Retinal pigment epithelial cell (primary cell): ENCODE data around the gene TMEM126A.

Experiments used
- DNase-seq: peaks from one replicate; pipeline ENCODE4 v3.0.0-alpha.2; 2010; ENCODE audit warnings: low read depth
- H3K4me3 ChIP-seq: 2 replicates; pipeline ENCODE4 v1.5.1; 2011; ENCODE audit warnings: mild to moderate bottlenecking, low read length, control low read depth, moderate library complexity
- CTCF ChIP-seq: conservative IDR thresholded peaks from 2 replicates; pipeline ENCODE4 v1.5.1; 2011; ENCODE audit warnings: low read depth, low read length, control low read depth, inconsistent platforms

Gene TMEM126A

GRCh38 chr11:85685125-85685819 is 37.5 kb downstream of the TMEM126A start:
- DNase-seq = no peak
- no peak for TF ChIP-seq CTCF
- H3K4me3 ChIP-seq = no peak overlapping the region

- no peak within 1 kb of the TSS for H3K4me3 ChIP-seq
- no peak for TF ChIP-seq CTCF
- DNase-seq = peak; percentile 24
These were observed 38.2 kb downstream of the TMEM126A start, which contains the start of gene CCDC89 for GRCh38 chr11:85685820-85686459. Gene CCDC89 (minus strand): TSS chr11:85686195. CDS start chr11:85686130, 65 bp downstream.

- TF ChIP-seq CTCF = peak; percentile 70
- DNase-seq = no peak
These were observed 46.7 kb downstream of the TMEM126A start for GRCh38 chr11:85694385-85694980.

GRCh38 chr11:85695546-85695945 is 47.8 kb downstream of the TMEM126A start:
- no peak overlapping the region for H3K4me3 ChIP-seq
- no peak for TF ChIP-seq CTCF
- no peak for DNase-seq

More at GRCh38 chr11:85694385-85694980, 46.7 kb downstream of the TMEM126A start:
- H3K4me3 ChIP-seq = no peak overlapping the region

GRCh38 chr11:85697747-85698146 is 50.0 kb downstream of the TMEM126A start:
- H3K4me3 ChIP-seq = no peak overlapping the region
- no peak for TF ChIP-seq CTCF
- no peak for DNase-seq

- no peak overlapping the region for H3K4me3 ChIP-seq
- TF ChIP-seq CTCF = no peak
- DNase-seq = no peak
These were observed 50.4 kb downstream of the TMEM126A start for GRCh38 chr11:85698195-85698594.
